ENCODE measurements around the gene CDKAL1. TPM values are rescaled to one million over a fixed set of nuclear protein-coding genes. Genes with fewer than 3 reads are reported as not detected.

The CDKAL1 gene
- total RNA-seq, 1 donor from 2014 or later: 39.6 TPM

DNA sequence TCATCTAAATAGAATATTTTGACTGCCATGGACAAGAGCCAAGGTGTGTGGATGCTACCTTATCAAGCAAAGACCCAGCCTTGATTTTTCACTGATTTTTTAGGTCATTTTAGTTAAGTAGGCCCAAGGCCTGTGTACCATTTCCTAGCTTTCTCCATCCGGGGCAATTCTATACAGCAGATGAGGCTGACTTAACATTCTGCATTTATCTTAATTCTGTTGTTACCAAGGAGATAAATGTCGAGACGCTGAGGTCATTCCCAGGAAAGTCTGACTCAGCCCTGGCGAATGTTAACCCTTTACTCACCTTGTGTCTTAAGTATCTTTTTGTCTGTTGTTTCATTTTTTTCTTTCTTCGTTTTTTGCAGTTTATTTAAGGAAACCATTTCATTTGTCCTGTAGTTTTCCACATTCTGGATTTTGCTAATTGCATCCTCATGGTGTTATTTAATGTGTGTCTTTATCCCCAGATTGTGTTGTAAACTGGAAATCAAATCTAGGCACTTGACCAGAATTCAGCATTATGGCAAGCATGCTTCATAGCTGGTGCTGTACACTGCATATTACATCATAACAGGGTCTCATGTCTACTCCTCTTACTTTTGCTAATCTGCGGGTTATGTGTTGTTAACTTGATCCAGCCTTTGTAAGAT lies 277.0 kb downstream of the CDKAL1 start:
- Mint-ChIP-seq H3K4me1 (peaks cover 18% of the 10 kb centered on the region), H3K27me3 (ENCODE audit: insufficient read depth, low read depth) (peaks cover 3% of the 10 kb centered on the region), H3K4me3 (no peak overlapping the region), H3K27ac (peak overlapping the region; percentile 97), H3K36me3 (peaks cover 7% of the 10 kb centered on the region), H3K9me3 (peaks cover 10% of the 10 kb centered on the region)
- Histone ChIP-seq H3K4me1 (peaks cover 11% of the 10 kb centered on the region), H3F3A (ENCODE audit: low read depth) (no peaks in the 10 kb centered on the region), H3K79me2 (ENCODE audit: low read depth) (peaks cover 3% of the 10 kb centered on the region), H2AFZ (replicated peaks) (no peak overlapping the region), H3K9ac (no peak overlapping the region), H3K4me2 (peak overlapping the region; percentile 28), H3K9me3 (ENCODE audit: low read depth) (no peaks in the 10 kb centered on the region), H4K20me1 (ENCODE audit: low read depth) (no peaks in the 10 kb centered on the region), H3K27ac (no peak overlapping the region), H3K4me3 (no peak overlapping the region), H3K36me3 (no peaks in the 10 kb centered on the region), H3K27me3 (no peaks in the 10 kb centered on the region)
- peak; percentile 59 for DNase-seq (ENCODE audit: low spot score)
- TF ChIP-seq EZH2 (IDR thresholded peaks at IDR 0.05) (no peak), EZH2phosphoT487 (IDR thresholded peaks at IDR 0.05) (no peak)
- TF ChIP-seq, protein P1, sequence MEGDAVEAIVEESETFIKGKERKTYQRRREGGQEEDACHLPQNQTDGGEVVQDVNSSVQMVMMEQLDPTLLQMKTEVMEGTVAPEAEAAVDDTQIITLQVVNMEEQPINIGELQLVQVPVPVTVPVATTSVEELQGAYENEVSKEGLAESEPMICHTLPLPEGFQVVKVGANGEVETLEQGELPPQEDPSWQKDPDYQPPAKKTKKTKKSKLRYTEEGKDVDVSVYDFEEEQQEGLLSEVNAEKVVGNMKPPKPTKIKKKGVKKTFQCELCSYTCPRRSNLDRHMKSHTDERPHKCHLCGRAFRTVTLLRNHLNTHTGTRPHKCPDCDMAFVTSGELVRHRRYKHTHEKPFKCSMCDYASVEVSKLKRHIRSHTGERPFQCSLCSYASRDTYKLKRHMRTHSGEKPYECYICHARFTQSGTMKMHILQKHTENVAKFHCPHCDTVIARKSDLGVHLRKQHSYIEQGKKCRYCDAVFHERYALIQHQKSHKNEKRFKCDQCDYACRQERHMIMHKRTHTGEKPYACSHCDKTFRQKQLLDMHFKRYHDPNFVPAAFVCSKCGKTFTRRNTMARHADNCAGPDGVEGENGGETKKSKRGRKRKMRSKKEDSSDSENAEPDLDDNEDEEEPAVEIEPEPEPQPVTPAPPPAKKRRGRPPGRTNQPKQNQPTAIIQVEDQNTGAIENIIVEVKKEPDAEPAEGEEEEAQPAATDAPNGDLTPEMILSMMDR (IDR thresholded peaks at IDR 0.05): no peak

DNA sequence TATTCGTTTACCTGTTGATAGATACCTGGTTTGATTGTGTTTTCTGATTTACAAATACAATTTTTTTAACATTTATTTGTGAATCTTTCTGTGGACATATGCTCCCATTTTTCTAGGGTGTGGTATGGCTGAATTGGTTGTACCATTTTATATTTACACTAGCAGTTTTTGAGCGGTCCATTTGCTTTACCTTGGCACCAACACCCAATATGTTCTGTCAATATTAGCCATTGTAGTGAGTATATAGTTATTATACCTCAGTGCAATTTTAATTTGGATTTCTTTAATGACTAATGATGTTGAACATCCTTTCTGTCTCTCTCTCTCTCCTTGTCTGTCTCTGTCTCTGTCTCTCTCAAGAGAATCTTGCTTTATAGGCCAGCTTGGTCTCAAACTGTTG lies 278.5 kb downstream of the CDKAL1 start:
- no peak overlapping the region for H3K27ac ChIP-seq
- no peaks in the 10 kb centered on the region for H3K36me3 ChIP-seq
- peaks cover 6% of the 10 kb centered on the region for H3K9me3 Mint-ChIP-seq
- H3K9me3 ChIP-seq (ENCODE audit: low read depth): no peaks in the 10 kb centered on the region
- H3F3A ChIP-seq (ENCODE audit: low read depth): no peaks in the 10 kb centered on the region
- H3K36me3 Mint-ChIP-seq: peaks cover 2% of the 10 kb centered on the region
- H2AFZ ChIP-seq (replicated peaks): no peak overlapping the region
- peaks cover 3% of the 10 kb centered on the region for H3K79me2 ChIP-seq (ENCODE audit: low read depth)
- TF ChIP-seq, protein P1 (IDR thresholded peaks at IDR 0.05): no peak
- TF ChIP-seq EZH2phosphoT487 (IDR thresholded peaks at IDR 0.05) (no peak), EZH2 (IDR thresholded peaks at IDR 0.05) (no peak)
- DNase-seq (ENCODE audit: low spot score): no peak
- no peak overlapping the region for H3K9ac ChIP-seq
- H3K4me2 ChIP-seq: no peak overlapping the region
- H3K27ac Mint-ChIP-seq: no peak overlapping the region
- no peaks in the 10 kb centered on the region for H3K27me3 ChIP-seq
- H3K4me3 Mint-ChIP-seq: no peak overlapping the region
- H3K4me1 ChIP-seq: peaks cover 11% of the 10 kb centered on the region
- H3K4me3 ChIP-seq: no peak overlapping the region
- H3K4me1 Mint-ChIP-seq: peaks cover 18% of the 10 kb centered on the region
- no peaks in the 10 kb centered on the region for H4K20me1 ChIP-seq (ENCODE audit: low read depth)
- H3K27me3 Mint-ChIP-seq (ENCODE audit: insufficient read depth, low read depth): peaks cover 3% of the 10 kb centered on the region

DNA sequence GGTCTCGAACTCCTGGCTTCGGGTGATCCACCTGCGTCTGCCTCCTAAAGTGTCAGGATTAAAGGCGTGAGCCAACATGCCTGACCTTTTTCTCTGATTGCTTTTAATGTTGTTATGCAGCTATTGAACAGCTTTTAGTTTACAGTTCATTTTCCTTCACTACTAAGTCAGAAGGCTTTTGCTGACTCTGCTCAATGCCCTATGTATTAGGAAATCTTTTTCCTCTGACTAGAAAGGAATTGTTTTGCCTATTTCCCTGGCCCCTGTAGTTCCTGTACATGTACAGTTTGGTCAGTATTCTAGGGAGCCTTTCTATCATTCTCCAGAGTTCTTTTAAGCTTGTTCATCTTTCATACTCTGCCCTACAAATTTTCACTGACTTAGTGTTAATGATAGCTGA lies 280.2 kb downstream of the CDKAL1 start:
- H3K27me3 ChIP-seq: no peaks in the 10 kb centered on the region
- no peaks in the 10 kb centered on the region for H3K36me3 ChIP-seq
- Mint-ChIP-seq H3K27ac (no peak overlapping the region), H3K36me3 (peaks cover 2% of the 10 kb centered on the region), H3K9me3 (peaks cover 6% of the 10 kb centered on the region), H3K4me1 (peaks cover 18% of the 10 kb centered on the region), H3K27me3 (ENCODE audit: insufficient read depth, low read depth) (peaks cover 3% of the 10 kb centered on the region), H3K4me3 (no peak overlapping the region)
- no peak overlapping the region for H2AFZ ChIP-seq (replicated peaks)
- no peak overlapping the region for H3K9ac ChIP-seq
- no peaks in the 10 kb centered on the region for H3K9me3 ChIP-seq (ENCODE audit: low read depth)
- no peak overlapping the region for H3K27ac ChIP-seq
- TF ChIP-seq EZH2phosphoT487 (IDR thresholded peaks at IDR 0.05) (no peak), EZH2 (IDR thresholded peaks at IDR 0.05) (no peak)
- TF ChIP-seq, protein P1 (IDR thresholded peaks at IDR 0.05): no peak
- DNase-seq (ENCODE audit: low spot score): no peak
- H3K79me2 ChIP-seq (ENCODE audit: low read depth): peaks cover 3% of the 10 kb centered on the region
- H3K4me1 ChIP-seq: peaks cover 11% of the 10 kb centered on the region
- no peak overlapping the region for H3K4me3 ChIP-seq
- H3F3A ChIP-seq (ENCODE audit: low read depth): no peaks in the 10 kb centered on the region
- no peaks in the 10 kb centered on the region for H4K20me1 ChIP-seq (ENCODE audit: low read depth)
- no peak overlapping the region for H3K4me2 ChIP-seq

All from neural progenitor cell (in vitro differentiated cells).